ENCODE data around the gene URM1. TPM values are rescaled to one million over a fixed set of nuclear protein-coding genes. Genes with fewer than 3 reads are reported as not detected.

The URM1 gene
- polyA plus RNA-seq: 5.7 and 7.6 TPM in 2 replicates

GRCh38 chr9:128370752-128371629 lies at the start of gene URM1:
TSS of gene URM1 (plus strand) at chr9:128371374. CDS start at chr9:128371381, 7 bp downstream.

GRCh38 chr9:128322404-128323211 lies 48.6 kb upstream of the URM1 start, which contains the start of the genes COQ4 and TRUB2:
TSS of gene COQ4 (plus strand) at chr9:128322839. CDS start at chr9:128322859, 20 bp downstream.
TSS of gene TRUB2 (minus strand) at chr9:128322447. CDS start at chr9:128322408, 39 bp downstream.

GRCh38 chr9:128339761-128340690 lies 31.1 kb upstream of the URM1 start, which contains the start of gene SLC27A4:
TSS of gene SLC27A4 (plus strand) at chr9:128340527. CDS start at chr9:128343133, 2,606 bp downstream.

GRCh38 chr9:128420651-128421481 lies 49.7 kb downstream of the URM1 start, which contains the start of gene CERCAM:
TSS of gene CERCAM (plus strand) at chr9:128420857. CDS start at chr9:128420878, 21 bp downstream.

Other genes starting within 250 kb of the URM1 start
- 6.8 and 6.9 TPM in 2 replicates for gene PTGES2, start 243.6 kb upstream of the URM1 start, polyA plus RNA-seq
- gene LCN2, start 221.9 kb upstream of the URM1 start, polyA plus RNA-seq: not detected in 2 replicates
- 10.5 and 53.4 TPM in 2 replicates for gene BBLN, start 211.1 kb upstream of the URM1 start, polyA plus RNA-seq
- gene CIZ1, start 179.8 kb upstream of the URM1 start, polyA plus RNA-seq: 21.3 and 22.2 TPM in 2 replicates
- gene DNM1, start 168.0 kb upstream of the URM1 start, polyA plus RNA-seq: 35.0 and 55.1 TPM in 2 replicates
- gene GOLGA2, start 95.4 kb upstream of the URM1 start, polyA plus RNA-seq: 33.1 and 34.8 TPM in 2 replicates
- 31.8 and 33.4 TPM in 2 replicates for gene SWI5, start 95.1 kb upstream of the URM1 start, polyA plus RNA-seq
- gene TRUB2, start 48.9 kb upstream of the URM1 start, polyA plus RNA-seq: 1.9 and 9.7 TPM in 2 replicates
- gene COQ4, start 48.5 kb upstream of the URM1 start, polyA plus RNA-seq: 46.4 and 53.8 TPM in 2 replicates
- gene SLC27A4, start 30.8 kb upstream of the URM1 start, polyA plus RNA-seq: 10.0 and 14.7 TPM in 2 replicates
- 0.14 and 1.6 TPM in 2 replicates for gene CERCAM, start 49.5 kb downstream of the URM1 start, polyA plus RNA-seq
- gene ODF2, start 84.6 kb downstream of the URM1 start, polyA plus RNA-seq: 9.2 and 12.3 TPM in 2 replicates
- gene GLE1, start 133.3 kb downstream of the URM1 start, polyA plus RNA-seq: 8.3 and 13.0 TPM in 2 replicates
- 685 and 889 TPM in 2 replicates for gene SPTAN1, start 181.2 kb downstream of the URM1 start, polyA plus RNA-seq

All from Purkinje cell (primary cell).